Measurements from ENCODE around the gene IGHMBP2.
"Not testable (repeated sequence)": the region's sequence is repeated elsewhere in the genome, so short reads cannot be mapped to it uniquely, and the experiment has no call there.

IGHMBP2 gene

GRCh38 chr11:68965901-68966853, 62.5 kb downstream of the IGHMBP2 start:
- DNase-seq = peak in 1 of 2 experiments; percentile 4

- no peak for DNase-seq
These were observed 63.4 kb downstream of the IGHMBP2 start for GRCh38 chr11:68966894-68967780.

GRCh38 chr11:68968306-68969250, 64.9 kb downstream of the IGHMBP2 start:
- no peak for DNase-seq

- no peak for DNase-seq
These were observed 65.7 kb downstream of the IGHMBP2 start for GRCh38 chr11:68969386-68969785.

- DNase-seq = no peak
These were observed 67.4 kb downstream of the IGHMBP2 start for GRCh38 chr11:68970921-68971636.

GRCh38 chr11:68973219-68973618, 69.5 kb downstream of the IGHMBP2 start:
- no peak for DNase-seq

- DNase-seq = not testable (repeated sequence)
These were observed 70.0 kb downstream of the IGHMBP2 start for GRCh38 chr11:68973706-68974105.

GRCh38 chr11:68974421-68975194, 70.9 kb downstream of the IGHMBP2 start:
- DNase-seq = peak; percentile 29 to 32

GRCh38 chr11:68976095-68976494, 72.4 kb downstream of the IGHMBP2 start:
- DNase-seq = no peak

- DNase-seq = no peak
These were observed 72.9 kb downstream of the IGHMBP2 start for GRCh38 chr11:68976563-68976962.

- no peak for DNase-seq
These were observed 74.3 kb downstream of the IGHMBP2 start for GRCh38 chr11:68977781-68978625.

- no peak for DNase-seq
These were observed 74.9 kb downstream of the IGHMBP2 start for GRCh38 chr11:68978626-68978930.

- DNase-seq = no peak
These were observed 75.4 kb downstream of the IGHMBP2 start for GRCh38 chr11:68978931-68979594.

- DNase-seq = no peak
These were observed 76.5 kb downstream of the IGHMBP2 start for GRCh38 chr11:68979931-68980775.

GRCh38 chr11:68980776-68981065, 77.0 kb downstream of the IGHMBP2 start, which contains the start of gene MRGPRD:
TSS of gene MRGPRD (minus strand) at chr11:68980986. CDS start at chr11:68980986, 0 bp downstream.
- DNase-seq = no peak

- no peak for DNase-seq
These were observed 78.4 kb downstream of the IGHMBP2 start for GRCh38 chr11:68982134-68982533.

GRCh38 chr11:68983801-68984200, 80.1 kb downstream of the IGHMBP2 start:
- no peak for DNase-seq

GRCh38 chr11:68987211-68987610, 83.5 kb downstream of the IGHMBP2 start:
- no peak for DNase-seq

GRCh38 chr11:68988491-68988890, 84.8 kb downstream of the IGHMBP2 start:
- DNase-seq = no peak
